ENCODE results near the gene LMO1. TPM values are rescaled to one million over a fixed set of nuclear protein-coding genes. Genes with fewer than 3 reads are reported as not detected.

The LMO1 gene
- total RNA-seq, 1 experiment from 2014 or later = not detected

DNA sequence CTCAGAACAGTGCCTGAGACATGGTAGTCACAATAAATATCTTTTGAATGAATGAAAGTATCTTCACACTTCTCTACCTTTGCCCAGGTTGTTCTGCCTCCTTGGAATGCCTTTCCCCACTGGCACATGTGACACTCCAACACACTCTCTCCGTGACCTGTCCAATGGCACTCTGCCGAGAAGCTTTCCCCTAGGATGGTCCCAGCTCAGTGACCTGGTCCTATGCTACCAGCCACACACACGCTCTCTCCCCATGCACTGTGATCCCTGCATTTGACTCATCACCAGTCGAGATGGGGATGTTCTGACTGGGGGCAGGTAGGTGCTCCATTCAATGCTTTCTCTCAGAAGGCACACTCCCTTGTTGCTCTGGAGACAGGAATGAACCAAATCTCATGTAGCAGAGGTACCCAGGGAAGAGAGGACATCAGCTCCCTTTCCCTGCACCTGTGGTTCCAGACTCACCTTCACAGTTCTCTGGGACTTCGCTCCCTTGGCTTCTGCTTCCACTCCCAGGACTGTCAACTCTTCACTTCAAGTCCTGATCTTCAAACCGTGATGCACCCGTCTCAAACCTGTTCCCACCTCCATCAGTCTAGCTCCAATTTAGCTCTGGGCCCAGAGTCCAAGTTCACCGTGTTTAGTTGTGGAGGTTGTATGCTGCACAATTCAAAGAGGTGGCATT lies 30.7 kb upstream of the LMO1 start:
- Histone ChIP-seq H3K27ac (no peak overlapping the region), H4K20me1 (ENCODE audit: insufficient read depth) (no peaks in the 10 kb centered on the region), H2AFZ (no peak overlapping the region), H3K4me2 (no peak overlapping the region), H3K79me2 (ENCODE audit: low read depth) (no peaks in the 10 kb centered on the region), H3K36me3 (ENCODE audit: low read depth) (no peaks in the 10 kb centered on the region), H3K4me1 (replicated peaks; ENCODE audit: insufficient read depth) (no peaks in the 10 kb centered on the region), H3K4me3 (no peak overlapping the region), H3K9me3 (ENCODE audit: insufficient read depth, low read depth) (no peaks in the 10 kb centered on the region), H3K27me3 (ENCODE audit: insufficient read depth, low read depth) (no peaks in the 10 kb centered on the region), H3F3A (ENCODE audit: insufficient read depth, low read depth) (no peaks in the 10 kb centered on the region), H3K9me2 (ENCODE audit: insufficient read depth) (no peaks in the 10 kb centered on the region)
- TF ChIP-seq CTCF (conservative IDR thresholded peaks at IDR 0.05) (no peak), EZH2 (IDR thresholded peaks at IDR 0.05; ENCODE audit: low read depth) (no peak)
- POLR2A ChIA-PET (ENCODE audit: unreplicated experiment) = no interaction called here
- no TSS peak for BruUV-seq (replicated peaks)
- CTCF ChIA-PET = no interaction called here
- no peak for DNase-seq
- intact Hi-C loops (cut with micrococcal nuclease; ENCODE audit: unreplicated experiment) = no loop called here

DNA sequence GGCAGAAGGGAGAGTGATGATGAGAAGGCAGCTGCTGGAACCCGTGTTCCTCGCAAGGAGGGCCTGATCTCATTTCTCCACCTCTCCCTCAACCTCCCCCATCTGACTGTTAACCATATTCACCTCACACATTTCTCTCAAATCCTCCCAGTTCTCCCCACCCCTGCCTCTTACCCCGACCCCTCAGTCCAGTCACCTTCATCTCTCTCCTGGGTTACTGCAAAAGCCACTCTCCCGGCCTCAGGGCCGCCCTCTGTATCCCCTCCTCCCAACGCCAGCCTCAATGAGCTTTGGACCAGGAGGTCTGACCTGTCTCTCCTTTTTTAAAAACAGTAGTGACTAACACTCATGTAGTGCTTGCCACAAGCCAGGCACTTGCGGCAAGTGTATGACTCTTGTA lies 29.5 kb upstream of the LMO1 start:
- Histone ChIP-seq H3K4me2 (no peak overlapping the region), H4K20me1 (ENCODE audit: insufficient read depth) (no peaks in the 10 kb centered on the region), H3F3A (ENCODE audit: insufficient read depth, low read depth) (no peaks in the 10 kb centered on the region), H2AFZ (no peak overlapping the region), H3K4me3 (no peak overlapping the region), H3K36me3 (ENCODE audit: low read depth) (no peaks in the 10 kb centered on the region), H3K9me3 (ENCODE audit: insufficient read depth, low read depth) (no peaks in the 10 kb centered on the region), H3K79me2 (ENCODE audit: low read depth) (no peaks in the 10 kb centered on the region), H3K4me1 (replicated peaks; ENCODE audit: insufficient read depth) (no peaks in the 10 kb centered on the region), H3K9me2 (ENCODE audit: insufficient read depth) (no peaks in the 10 kb centered on the region), H3K27me3 (ENCODE audit: insufficient read depth, low read depth) (no peaks in the 10 kb centered on the region), H3K27ac (no peak overlapping the region)
- ChIA-PET CTCF (no interaction called here), POLR2A (ENCODE audit: unreplicated experiment) (no interaction called here)
- no peak for TF ChIP-seq CTCF (conservative IDR thresholded peaks at IDR 0.05)
- no peak for TF ChIP-seq EZH2 (IDR thresholded peaks at IDR 0.05; ENCODE audit: low read depth)
- DNase-seq = no peak
- intact Hi-C loops (cut with micrococcal nuclease; ENCODE audit: unreplicated experiment) = no loop called here
- no TSS peak for BruUV-seq (replicated peaks)

DNA sequence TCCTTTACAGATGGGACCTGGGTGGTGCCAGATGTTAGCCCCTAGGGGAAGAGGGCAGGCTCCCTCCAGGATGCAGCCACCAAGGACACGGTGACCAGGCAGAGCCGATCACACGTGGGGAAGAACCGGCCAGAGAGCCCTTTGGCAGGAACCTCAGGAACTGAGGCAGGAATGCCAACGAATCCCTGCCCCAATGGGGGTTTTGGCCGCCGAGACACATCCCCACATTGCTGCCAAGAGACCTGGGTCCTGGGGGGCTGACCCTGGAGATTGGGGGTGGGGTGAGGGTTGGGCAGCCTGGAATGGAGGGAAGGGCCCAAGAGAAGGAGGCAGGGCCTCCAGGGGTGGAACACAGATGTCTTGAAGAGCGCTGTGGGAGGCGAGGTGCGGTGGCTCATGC lies 28.7 kb upstream of the LMO1 start:
- no TSS peak for BruUV-seq (replicated peaks)
- H3K36me3 ChIP-seq (ENCODE audit: low read depth) = no peaks in the 10 kb centered on the region
- no peak overlapping the region for H3K4me2 ChIP-seq
- no peaks in the 10 kb centered on the region for H3F3A ChIP-seq (ENCODE audit: insufficient read depth, low read depth)
- ChIA-PET POLR2A (ENCODE audit: unreplicated experiment) (no interaction called here), CTCF (no interaction called here)
- intact Hi-C loops (cut with micrococcal nuclease; ENCODE audit: unreplicated experiment) = no loop called here
- no peaks in the 10 kb centered on the region for H3K4me1 ChIP-seq (replicated peaks; ENCODE audit: insufficient read depth)
- no peaks in the 10 kb centered on the region for H3K9me3 ChIP-seq (ENCODE audit: insufficient read depth, low read depth)
- no peaks in the 10 kb centered on the region for H3K79me2 ChIP-seq (ENCODE audit: low read depth)
- no peak overlapping the region for H2AFZ ChIP-seq
- no peak for DNase-seq
- H3K27ac ChIP-seq = no peak overlapping the region
- no peak for TF ChIP-seq CTCF (conservative IDR thresholded peaks at IDR 0.05)
- no peak for TF ChIP-seq EZH2 (IDR thresholded peaks at IDR 0.05; ENCODE audit: low read depth)
- no peaks in the 10 kb centered on the region for H4K20me1 ChIP-seq (ENCODE audit: insufficient read depth)
- no peaks in the 10 kb centered on the region for H3K9me2 ChIP-seq (ENCODE audit: insufficient read depth)
- no peaks in the 10 kb centered on the region for H3K27me3 ChIP-seq (ENCODE audit: insufficient read depth, low read depth)
- no peak overlapping the region for H3K4me3 ChIP-seq

Measured in PC-9 (cell line).